ENCODE data around the gene HS6ST2.
"Not testable (repeated sequence)": the region's sequence is repeated elsewhere in the genome, so short reads cannot be mapped to it uniquely, and the experiment has no call there.

The HS6ST2 gene

GRCh38 chrX:132958091-132958703 is at the start of gene HS6ST2:
HS6ST2 (minus strand) TSS chrX:132958629.
- Histone ChIP-seq H3K27ac (ENCODE audit: low read depth, low read length) (no peak within 1 kb of the TSS), H3K36me3 (ENCODE audit: control insufficient read depth, insufficient read depth, low read length) (no peaks in the 10 kb centered on the region), H3K4me3 (ENCODE audit: low read length) (peak within 1 kb of the TSS; percentile 19), H3K27me3 (ENCODE audit: control insufficient read depth, insufficient read depth, low read length) (peaks cover 10% of the 10 kb centered on the region), H3K4me1 (ENCODE audit: control insufficient read depth, insufficient read depth, low read length) (no peaks in the 10 kb centered on the region), H3K9ac (ENCODE audit: low read length) (no peak within 1 kb of the TSS)

- Histone ChIP-seq H3K9ac (ENCODE audit: low read length) (no peak overlapping the region), H3K27ac (ENCODE audit: low read depth, low read length) (no peak overlapping the region), H3K27me3 (ENCODE audit: control insufficient read depth, insufficient read depth, low read length) (no peaks in the 10 kb centered on the region), H3K4me3 (ENCODE audit: low read length) (no peak overlapping the region), H3K4me1 (ENCODE audit: control insufficient read depth, insufficient read depth, low read length) (no peaks in the 10 kb centered on the region), H3K36me3 (ENCODE audit: control insufficient read depth, insufficient read depth, low read length) (no peaks in the 10 kb centered on the region)
Observed at GRCh38 chrX:133007458-133007857, 49.0 kb upstream of the HS6ST2 start.

- Histone ChIP-seq H3K4me1 (ENCODE audit: control insufficient read depth, insufficient read depth, low read length) (no peaks in the 10 kb centered on the region), H3K36me3 (ENCODE audit: control insufficient read depth, insufficient read depth, low read length) (no peaks in the 10 kb centered on the region), H3K27ac (ENCODE audit: low read depth, low read length) (no peak overlapping the region), H3K9ac (ENCODE audit: low read length) (no peak overlapping the region), H3K4me3 (ENCODE audit: low read length) (no peak overlapping the region), H3K27me3 (ENCODE audit: control insufficient read depth, insufficient read depth, low read length) (no peaks in the 10 kb centered on the region)
Observed at GRCh38 chrX:133005616-133006015, 47.2 kb upstream of the HS6ST2 start.

GRCh38 chrX:133005042-133005441 is 46.6 kb upstream of the HS6ST2 start:
- Histone ChIP-seq H3K4me1 (ENCODE audit: control insufficient read depth, insufficient read depth, low read length) (no peaks in the 10 kb centered on the region), H3K9ac (ENCODE audit: low read length) (no peak overlapping the region), H3K27ac (ENCODE audit: low read depth, low read length) (no peak overlapping the region), H3K27me3 (ENCODE audit: control insufficient read depth, insufficient read depth, low read length) (no peaks in the 10 kb centered on the region), H3K36me3 (ENCODE audit: control insufficient read depth, insufficient read depth, low read length) (no peaks in the 10 kb centered on the region), H3K4me3 (ENCODE audit: low read length) (no peak overlapping the region)

- Histone ChIP-seq H3K36me3 (ENCODE audit: control insufficient read depth, insufficient read depth, low read length) (no peaks in the 10 kb centered on the region), H3K27me3 (ENCODE audit: control insufficient read depth, insufficient read depth, low read length) (no peaks in the 10 kb centered on the region), H3K9ac (ENCODE audit: low read length) (no peak overlapping the region), H3K4me1 (ENCODE audit: control insufficient read depth, insufficient read depth, low read length) (no peaks in the 10 kb centered on the region), H3K4me3 (ENCODE audit: low read length) (no peak overlapping the region), H3K27ac (ENCODE audit: low read depth, low read length) (no peak overlapping the region)
Observed at GRCh38 chrX:132999209-132999608, 40.8 kb upstream of the HS6ST2 start.

- Histone ChIP-seq H3K36me3 (ENCODE audit: control insufficient read depth, insufficient read depth, low read length) (no peaks in the 10 kb centered on the region), H3K9ac (ENCODE audit: low read length) (no peak overlapping the region), H3K27ac (ENCODE audit: low read depth, low read length) (no peak overlapping the region), H3K4me3 (ENCODE audit: low read length) (no peak overlapping the region), H3K27me3 (ENCODE audit: control insufficient read depth, insufficient read depth, low read length) (no peaks in the 10 kb centered on the region), H3K4me1 (ENCODE audit: control insufficient read depth, insufficient read depth, low read length) (no peaks in the 10 kb centered on the region)
Observed at GRCh38 chrX:132990835-132991234, 32.4 kb upstream of the HS6ST2 start.

- H3K4me1 ChIP-seq (ENCODE audit: control insufficient read depth, insufficient read depth, low read length): no peaks in the 10 kb centered on the region
- no peaks in the 10 kb centered on the region for H3K36me3 ChIP-seq (ENCODE audit: control insufficient read depth, insufficient read depth, low read length)
- no peak overlapping the region for H3K4me3 ChIP-seq (ENCODE audit: low read length)
- no peak overlapping the region for H3K9ac ChIP-seq (ENCODE audit: low read length)
- H3K27ac ChIP-seq (ENCODE audit: low read depth, low read length): no peak overlapping the region
- no peaks in the 10 kb centered on the region for H3K27me3 ChIP-seq (ENCODE audit: control insufficient read depth, insufficient read depth, low read length)
Observed at GRCh38 chrX:132986556-132986955, 28.1 kb upstream of the HS6ST2 start.

GRCh38 chrX:132984058-132984650 is 25.7 kb upstream of the HS6ST2 start:
- Histone ChIP-seq H3K36me3 (ENCODE audit: control insufficient read depth, insufficient read depth, low read length) (no peaks in the 10 kb centered on the region), H3K27me3 (ENCODE audit: control insufficient read depth, insufficient read depth, low read length) (no peaks in the 10 kb centered on the region), H3K27ac (ENCODE audit: low read depth, low read length) (no peak overlapping the region), H3K9ac (ENCODE audit: low read length) (no peak overlapping the region), H3K4me1 (ENCODE audit: control insufficient read depth, insufficient read depth, low read length) (no peaks in the 10 kb centered on the region), H3K4me3 (ENCODE audit: low read length) (no peak overlapping the region)

- no peak overlapping the region for H3K4me3 ChIP-seq (ENCODE audit: low read length)
- H3K4me1 ChIP-seq (ENCODE audit: control insufficient read depth, insufficient read depth, low read length): no peaks in the 10 kb centered on the region
- H3K9ac ChIP-seq (ENCODE audit: low read length): no peak overlapping the region
- H3K27ac ChIP-seq (ENCODE audit: low read depth, low read length): no peak overlapping the region
- H3K36me3 ChIP-seq (ENCODE audit: control insufficient read depth, insufficient read depth, low read length): no peaks in the 10 kb centered on the region
- no peaks in the 10 kb centered on the region for H3K27me3 ChIP-seq (ENCODE audit: control insufficient read depth, insufficient read depth, low read length)
Observed at GRCh38 chrX:132983496-132983895, 25.1 kb upstream of the HS6ST2 start.

GRCh38 chrX:132980035-132980434 is 21.6 kb upstream of the HS6ST2 start:
- H3K36me3 ChIP-seq (ENCODE audit: control insufficient read depth, insufficient read depth, low read length); H3K4me3 ChIP-seq (ENCODE audit: low read length); H3K9ac ChIP-seq (ENCODE audit: low read length); H3K4me1 ChIP-seq (ENCODE audit: control insufficient read depth, insufficient read depth, low read length); H3K27ac ChIP-seq (ENCODE audit: low read depth, low read length); H3K27me3 ChIP-seq (ENCODE audit: control insufficient read depth, insufficient read depth, low read length): not testable (repeated sequence)

GRCh38 chrX:132968296-132968949 is 10.0 kb upstream of the HS6ST2 start:
- no peaks in the 10 kb centered on the region for H3K27me3 ChIP-seq (ENCODE audit: control insufficient read depth, insufficient read depth, low read length)
- no peaks in the 10 kb centered on the region for H3K4me1 ChIP-seq (ENCODE audit: control insufficient read depth, insufficient read depth, low read length)
- H3K36me3 ChIP-seq (ENCODE audit: control insufficient read depth, insufficient read depth, low read length): no peaks in the 10 kb centered on the region
- no peak overlapping the region for H3K9ac ChIP-seq (ENCODE audit: low read length)
- no peak overlapping the region for H3K4me3 ChIP-seq (ENCODE audit: low read length)
- no peak overlapping the region for H3K27ac ChIP-seq (ENCODE audit: low read depth, low read length)

- Histone ChIP-seq H3K4me3 (ENCODE audit: low read length) (no peak overlapping the region), H3K9ac (ENCODE audit: low read length) (no peak overlapping the region), H3K4me1 (ENCODE audit: control insufficient read depth, insufficient read depth, low read length) (no peaks in the 10 kb centered on the region), H3K36me3 (ENCODE audit: control insufficient read depth, insufficient read depth, low read length) (no peaks in the 10 kb centered on the region), H3K27ac (ENCODE audit: low read depth, low read length) (no peak overlapping the region), H3K27me3 (ENCODE audit: control insufficient read depth, insufficient read depth, low read length) (no peaks in the 10 kb centered on the region)
Observed at GRCh38 chrX:132967049-132967448, 8.6 kb upstream of the HS6ST2 start.

GRCh38 chrX:132965461-132965860 is 7.0 kb upstream of the HS6ST2 start:
- no peak overlapping the region for H3K9ac ChIP-seq (ENCODE audit: low read length)
- no peaks in the 10 kb centered on the region for H3K36me3 ChIP-seq (ENCODE audit: control insufficient read depth, insufficient read depth, low read length)
- no peaks in the 10 kb centered on the region for H3K4me1 ChIP-seq (ENCODE audit: control insufficient read depth, insufficient read depth, low read length)
- H3K4me3 ChIP-seq (ENCODE audit: low read length): no peak overlapping the region
- no peaks in the 10 kb centered on the region for H3K27me3 ChIP-seq (ENCODE audit: control insufficient read depth, insufficient read depth, low read length)
- H3K27ac ChIP-seq (ENCODE audit: low read depth, low read length): no peak overlapping the region

Data from rectal smooth muscle tissue (tissue), 1 donor.